GM19455 (cell line): ENCODE results near the gene DNASE2.
A peak's percentile ranks its signal among the peaks of the same experiment; 100 is the strongest.

Source experiments
- ATAC-seq: cut with Tn5 transposase; IDR thresholded peaks from one replicate; pipeline ENCODE4 v1.9.1; 2021; ENCODE audit not compliant: unreplicated experiment

DNASE2 gene

DNA sequence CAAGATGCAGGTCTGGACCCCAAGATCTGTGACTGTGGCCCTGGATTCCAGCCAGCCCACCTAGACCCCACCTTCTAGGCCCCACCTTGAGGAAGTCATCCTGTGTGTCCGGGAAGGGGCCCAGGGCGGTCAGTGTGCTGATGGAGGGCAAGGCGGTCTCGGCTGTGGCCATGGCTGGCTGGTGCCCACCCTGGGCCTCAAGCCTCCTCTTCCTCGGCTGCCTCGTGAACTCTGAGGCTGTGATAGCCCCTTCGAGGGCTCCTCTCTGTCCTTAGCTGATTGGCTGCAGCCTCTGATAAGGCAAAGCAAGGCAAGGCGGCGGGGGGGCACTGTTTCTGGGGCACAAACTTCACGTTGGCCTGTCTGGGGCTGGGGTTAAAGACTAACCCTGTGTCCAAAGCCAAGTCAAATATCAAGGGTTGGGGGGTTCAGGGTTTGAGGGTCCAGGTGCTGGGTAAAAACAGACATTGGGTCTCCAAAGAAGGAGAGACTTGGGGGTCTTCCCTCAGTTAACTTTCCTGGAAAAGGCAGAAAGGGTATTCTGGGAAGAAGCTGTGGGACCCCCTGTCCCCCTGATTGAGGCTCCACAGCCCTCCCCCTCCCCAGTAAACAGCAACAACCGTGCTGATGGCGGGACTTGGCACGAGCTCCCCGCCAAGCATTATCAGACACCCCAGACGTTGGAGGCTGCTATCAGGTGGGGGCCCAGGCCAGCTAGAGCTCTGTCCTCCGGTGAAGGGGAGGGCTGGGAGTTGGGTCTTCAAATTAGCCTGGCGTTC, 5.9 kb upstream of the DNASE2 start, which contains the start of gene KLF1:
TSS of gene KLF1 (minus strand) at position 233 of the 779 bp plus-strand sequence. CDS start at position 172, 61 bp downstream.
- ATAC-seq, result no peak

GRCh38 chr19:12886651-12886968, 5.4 kb upstream of the DNASE2 start:
- no peak for ATAC-seq

GRCh38 chr19:12885749-12886650, 4.8 kb upstream of the DNASE2 start:
- no peak for ATAC-seq

GRCh38 chr19:12884926-12885748, 3.9 kb upstream of the DNASE2 start:
- no peak for ATAC-seq

DNA sequence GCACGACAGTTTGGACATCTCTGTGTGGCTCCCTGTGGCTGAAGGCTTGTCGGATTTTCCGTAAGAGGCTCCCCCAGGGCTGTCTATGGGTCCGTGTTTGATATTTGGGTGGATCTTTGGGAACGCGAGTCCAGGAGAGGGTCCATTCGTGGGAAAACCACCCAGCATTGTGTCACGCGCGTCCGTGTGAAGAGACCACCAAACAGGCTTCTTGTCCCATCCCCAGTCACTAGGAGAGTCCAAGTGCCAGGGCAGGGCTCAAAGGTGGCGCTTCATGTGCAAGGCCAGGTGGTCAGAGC, 3.3 kb upstream of the DNASE2 start:
- no peak for ATAC-seq

DNA sequence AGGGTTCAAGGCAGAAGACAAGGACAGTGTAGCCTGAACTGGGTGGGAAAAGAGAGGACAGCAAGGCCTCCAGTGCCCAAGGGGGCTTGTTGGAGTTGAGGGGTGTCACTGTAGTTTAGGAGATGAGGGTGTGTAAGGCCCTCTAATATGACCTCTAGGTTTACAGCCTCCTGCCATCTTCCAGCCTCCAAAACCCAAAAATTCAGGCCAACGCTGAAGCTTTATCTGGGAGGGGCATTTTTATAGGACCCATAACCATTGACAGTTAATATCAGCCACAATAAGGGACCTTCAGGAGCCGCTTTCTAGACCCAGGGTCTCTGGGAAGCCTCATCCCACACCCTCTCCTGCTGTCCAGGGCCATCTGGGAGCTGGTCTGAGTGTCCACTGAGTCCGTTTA, 3.0 kb upstream of the DNASE2 start:
- no peak for ATAC-seq

DNA sequence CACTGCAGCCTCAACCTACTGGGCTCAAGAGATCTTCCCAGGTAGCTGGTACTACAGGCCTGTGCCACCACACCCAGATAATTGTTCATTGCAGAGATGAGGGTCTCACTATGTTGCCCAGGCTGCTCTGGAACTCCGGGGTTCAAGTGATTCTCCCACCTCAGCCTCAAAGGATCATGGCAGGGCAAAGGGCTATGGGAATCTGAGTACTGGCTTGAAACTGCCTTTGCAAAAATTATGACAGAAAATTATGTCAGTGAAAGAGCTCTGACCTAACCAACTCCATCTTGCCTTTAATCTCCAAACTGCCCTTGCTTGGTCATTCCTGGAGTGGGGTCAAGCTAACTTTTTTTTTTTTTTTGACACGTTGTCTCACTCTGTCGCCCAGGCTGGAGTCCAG, 1.3 kb upstream of the DNASE2 start:
- ATAC-seq, result no peak

GRCh38 chr19:12880551-12881171, 588 bp downstream of the DNASE2 start:
- ATAC-seq, result peak; percentile 27

DNA sequence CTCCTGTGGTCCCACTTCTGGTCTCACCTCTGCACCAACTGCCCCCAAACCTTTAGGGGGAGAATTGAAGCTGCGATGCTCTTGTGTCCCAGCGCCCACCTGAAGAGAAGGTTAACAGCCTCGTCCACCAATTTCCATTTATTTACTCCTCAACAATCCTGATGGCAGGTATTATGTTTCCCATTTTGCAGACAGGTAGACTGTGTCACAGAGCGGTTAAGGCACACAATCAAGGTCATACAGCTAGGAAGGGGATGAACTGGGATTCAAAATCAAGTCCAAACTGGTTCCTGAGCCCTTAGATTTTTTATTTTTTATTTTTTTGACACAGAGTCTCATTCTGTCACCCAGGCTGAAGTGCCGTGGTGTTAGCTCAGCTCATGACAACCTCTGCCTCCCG, 6.2 kb downstream of the DNASE2 start:
- no peak for ATAC-seq

GRCh38 chr19:12873891-12874745, 7.1 kb downstream of the DNASE2 start:
- ATAC-seq, result no peak

- no peak for ATAC-seq
Measured at GRCh38 chr19:12872941-12873890, 8.0 kb downstream of the DNASE2 start.

DNA sequence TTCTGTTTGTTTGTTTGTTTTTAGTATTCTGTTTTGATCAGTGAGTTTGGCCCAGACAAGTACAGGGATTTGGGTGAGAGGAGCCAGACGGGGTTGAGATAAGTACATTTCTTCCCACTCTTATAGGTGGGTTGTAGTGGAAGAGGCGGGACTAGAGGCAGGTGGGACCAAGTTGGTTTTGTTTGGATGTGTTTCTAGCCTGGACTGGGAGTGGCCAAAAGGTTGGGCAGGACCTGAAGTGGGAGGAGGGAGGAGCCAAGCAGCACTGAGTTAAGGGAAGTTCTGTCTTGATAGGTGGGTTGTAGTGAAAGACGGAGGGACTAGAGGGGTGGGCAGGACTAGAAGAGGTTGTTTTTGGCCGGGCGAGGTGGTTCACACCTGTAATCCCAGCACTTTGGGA, 9.0 kb downstream of the DNASE2 start:
- no peak for ATAC-seq

- no peak for ATAC-seq
Measured at GRCh38 chr19:12871681-12872080, 9.6 kb downstream of the DNASE2 start.

DNA sequence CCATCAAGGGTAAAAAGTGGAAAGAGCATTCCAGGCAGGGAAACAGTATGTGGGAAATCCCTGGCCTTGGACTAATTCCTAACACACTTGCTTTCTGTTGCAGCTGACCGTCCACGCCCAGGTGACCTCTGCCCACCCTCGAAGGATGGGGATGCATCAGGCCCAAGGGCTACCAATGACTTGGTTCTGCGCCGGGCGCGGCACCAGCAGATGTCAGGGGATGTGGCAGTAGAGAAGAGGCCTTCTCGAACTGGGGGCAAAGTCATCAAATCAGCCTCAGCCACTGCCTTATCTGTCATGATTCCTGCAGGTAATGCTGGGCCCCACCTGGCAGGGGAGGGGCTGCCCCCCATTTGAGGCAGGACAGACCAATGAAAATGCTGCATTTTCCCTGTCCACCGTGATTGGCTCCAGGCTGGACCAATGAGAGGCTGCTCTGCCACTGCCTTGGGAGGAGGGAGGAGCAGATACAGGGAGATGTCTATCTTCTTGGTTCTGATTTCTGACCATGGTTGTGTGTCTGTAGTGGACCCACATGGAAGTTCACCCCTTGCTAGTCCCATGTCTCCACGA, 12.6 kb downstream of the DNASE2 start:
- ATAC-seq, result no peak

GRCh38 chr19:12867120-12868099, 13.8 kb downstream of the DNASE2 start:
- no peak for ATAC-seq

DNA sequence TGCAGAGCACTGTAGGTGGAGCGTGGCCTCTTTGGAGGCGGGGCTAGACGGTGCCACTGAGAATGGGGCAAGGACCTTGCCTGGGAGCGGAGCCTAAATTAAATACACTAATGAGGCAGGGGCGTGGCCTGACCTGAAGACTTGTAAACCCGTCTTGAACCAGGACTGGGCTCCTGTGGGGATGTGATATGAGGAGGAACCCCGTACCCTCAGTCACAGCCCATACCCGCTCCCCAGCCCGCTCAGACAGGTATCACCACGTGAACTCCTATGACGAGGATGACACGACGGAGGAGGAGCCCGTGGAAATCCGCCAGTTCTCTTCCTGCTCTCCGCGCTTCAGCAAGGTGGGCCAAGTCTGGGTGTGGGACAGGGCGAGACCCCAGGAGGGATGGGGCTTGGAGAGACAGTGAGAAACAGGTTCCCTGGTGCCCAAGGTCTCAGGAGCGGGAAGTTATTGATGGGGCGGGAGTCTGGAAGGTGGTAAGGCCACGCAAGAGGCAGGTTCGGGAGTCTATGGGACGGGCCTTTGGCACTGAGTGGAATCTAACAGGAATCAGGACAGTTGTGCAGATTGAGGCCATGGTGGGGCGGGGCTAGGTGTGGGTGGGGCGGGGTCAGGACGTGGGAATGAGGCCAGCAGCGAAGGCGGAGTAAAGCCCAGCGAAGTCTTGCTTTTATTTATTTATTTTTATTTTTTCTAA, 14.7 kb downstream of the DNASE2 start:
- no peak for ATAC-seq
